ENCODE measurements around the gene TMEM9. TPM values are rescaled to one million over a fixed set of nuclear protein-coding genes. Genes with fewer than 3 reads are reported as not detected.
"Not testable (repeated sequence)": the region's sequence is repeated elsewhere in the genome, so short reads cannot be mapped to it uniquely, and the experiment has no call there.

Gene TMEM9
- total RNA-seq, 4 donors from 2014 or later = 38.1 to 50.8 (median 40.7) TPM

- Histone ChIP-seq H3K9me3 (no peaks in the 10 kb centered on the region), H3K4me1 (peaks cover 16% of the 10 kb centered on the region), H3K4me3 (peak overlapping the region; percentile 61), H3K27me3 (no peaks in the 10 kb centered on the region), H3K36me3 (no peaks in the 10 kb centered on the region), H3K27ac (no peak overlapping the region)
- 87% methylated on average over 2 of the region's 2 CpGs for WGBS
- DNase-seq (ENCODE audit: low spot score in 2 of 2) = peak in 1 of 2 donors; percentile 38
- no peak for TF ChIP-seq CTCF (IDR thresholded peaks at IDR 0.05)
- no peak for TF ChIP-seq EP300 (IDR thresholded peaks at IDR 0.05)
- no peak for TF ChIP-seq POLR2A (IDR thresholded peaks at IDR 0.05)
- TF ChIP-seq POLR2AphosphoS5 (IDR thresholded peaks at IDR 0.05) = no peak
Measured at GRCh38 chr1:201169971-201170532, 15.8 kb upstream of the TMEM9 start.

DNA sequence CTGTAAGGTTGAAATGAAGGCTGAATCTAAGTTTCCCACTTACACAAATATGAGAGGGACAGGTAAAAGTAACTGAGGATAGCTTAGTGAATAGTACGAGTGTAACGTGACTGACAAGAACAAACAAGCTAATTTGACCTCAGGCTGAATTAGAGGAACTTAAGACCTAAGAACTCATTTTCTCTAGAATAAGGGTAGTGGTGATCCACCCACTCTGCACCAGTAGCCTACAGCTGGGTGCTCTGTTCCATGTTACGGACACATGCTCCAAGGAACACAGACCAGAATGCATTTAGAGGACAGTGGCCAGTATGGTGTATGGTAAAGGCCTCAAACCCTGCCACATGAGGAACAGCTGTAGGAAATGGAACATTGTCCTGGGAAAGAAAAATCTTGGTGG lies 14.9 kb upstream of the TMEM9 start:
- peak in 1 of 2 donors; percentile 8 for DNase-seq (ENCODE audit: low spot score in 2 of 2)
- Histone ChIP-seq H3K4me1 (peaks cover 16% of the 10 kb centered on the region), H3K4me3 (no peak overlapping the region), H3K27ac (no peak overlapping the region), H3K36me3 (no peaks in the 10 kb centered on the region), H3K9me3 (no peaks in the 10 kb centered on the region), H3K27me3 (no peaks in the 10 kb centered on the region)
- TF ChIP-seq POLR2AphosphoS5 (IDR thresholded peaks at IDR 0.05) (no peak), CTCF (IDR thresholded peaks at IDR 0.05) (no peak), EP300 (IDR thresholded peaks at IDR 0.05) (no peak), POLR2A (IDR thresholded peaks at IDR 0.05) (no peak)
- 55% methylated on average over 3 of the region's 3 CpGs for WGBS

GRCh38 chr1:201167041-201167991 lies 13.0 kb upstream of the TMEM9 start:
- TF ChIP-seq EP300 (IDR thresholded peaks at IDR 0.05) (no peak), POLR2A (IDR thresholded peaks at IDR 0.05) (no peak), POLR2AphosphoS5 (IDR thresholded peaks at IDR 0.05) (no peak), CTCF (IDR thresholded peaks at IDR 0.05) (no peak)
- no peak overlapping the region for H3K4me3 ChIP-seq
- no peak overlapping the region for H3K27ac ChIP-seq
- H3K27me3 ChIP-seq = no peaks in the 10 kb centered on the region
- H3K9me3 ChIP-seq = no peaks in the 10 kb centered on the region
- 83% methylated on average over 13 of the region's 13 CpGs for WGBS
- H3K4me1 ChIP-seq = peaks cover 16% of the 10 kb centered on the region
- peak in 1 of 2 donors; percentile 31 for DNase-seq (ENCODE audit: low spot score in 2 of 2)
- H3K36me3 ChIP-seq = no peaks in the 10 kb centered on the region

- no peak for DNase-seq (ENCODE audit: low spot score in 2 of 2)
- Histone ChIP-seq H3K36me3 (no peaks in the 10 kb centered on the region), H3K27ac (no peak overlapping the region), H3K27me3 (no peaks in the 10 kb centered on the region), H3K4me3 (no peak overlapping the region), H3K4me1 (no peaks in the 10 kb centered on the region), H3K9me3 (no peaks in the 10 kb centered on the region)
- TF ChIP-seq POLR2A (IDR thresholded peaks at IDR 0.05) (no peak), EP300 (IDR thresholded peaks at IDR 0.05) (no peak), CTCF (IDR thresholded peaks at IDR 0.05) (no peak), POLR2AphosphoS5 (IDR thresholded peaks at IDR 0.05) (no peak)
- 65% methylated on average over 7 of the region's 7 CpGs for WGBS
Measured at GRCh38 chr1:201164645-201165044, 10.4 kb upstream of the TMEM9 start.

GRCh38 chr1:201163707-201164106 lies 9.4 kb upstream of the TMEM9 start:
- H3K9me3 ChIP-seq = no peaks in the 10 kb centered on the region
- DNase-seq (ENCODE audit: low spot score in 2 of 2) = no peak
- no peaks in the 10 kb centered on the region for H3K4me1 ChIP-seq
- WGBS = 36% methylated on average over 4 of the region's 4 CpGs
- no peaks in the 10 kb centered on the region for H3K36me3 ChIP-seq
- no peaks in the 10 kb centered on the region for H3K27me3 ChIP-seq
- no peak overlapping the region for H3K4me3 ChIP-seq
- TF ChIP-seq EP300 (IDR thresholded peaks at IDR 0.05) (no peak), CTCF (IDR thresholded peaks at IDR 0.05) (no peak), POLR2AphosphoS5 (IDR thresholded peaks at IDR 0.05) (no peak), POLR2A (IDR thresholded peaks at IDR 0.05) (no peak)
- H3K27ac ChIP-seq = no peak overlapping the region

DNA sequence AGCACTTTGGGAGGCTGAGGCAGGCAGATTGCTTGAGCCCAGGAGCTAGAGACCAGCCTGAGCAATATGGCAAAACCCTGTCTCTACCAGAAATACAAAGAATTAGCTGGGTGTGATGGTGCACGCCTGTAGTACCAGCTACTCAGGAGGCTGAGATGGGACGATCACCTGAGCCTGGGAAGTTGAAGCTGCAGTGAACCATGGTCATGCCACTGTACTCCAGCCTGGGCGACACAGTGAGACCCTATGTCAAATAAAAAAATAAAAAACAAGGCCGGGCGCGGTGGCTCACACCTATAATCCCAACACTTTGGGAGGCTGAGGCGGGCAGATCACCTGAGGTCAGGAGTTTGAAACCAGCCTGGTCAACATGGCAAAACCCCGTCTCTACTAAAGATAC lies 8.8 kb upstream of the TMEM9 start:
- H3K9me3 ChIP-seq, H3K27me3 ChIP-seq, H3K4me1 ChIP-seq, H3K36me3 ChIP-seq, H3K27ac ChIP-seq, H3K4me3 ChIP-seq: not testable (repeated sequence)
- peak in 1 of 2 donors; percentile 10 for DNase-seq (ENCODE audit: low spot score in 2 of 2)
- WGBS = 84% methylated on average over 8 of the region's 8 CpGs
